GM18517 (cell line): ENCODE data around the gene OPRD1.

Experiments
- ATAC-seq: cut with Tn5 transposase; IDR thresholded peaks from one replicate; pipeline ENCODE4 v1.9.1; 2021; ENCODE audit warnings: mild to moderate bottlenecking, moderate library complexity; ENCODE audit not compliant: unreplicated experiment

The OPRD1 gene

DNA sequence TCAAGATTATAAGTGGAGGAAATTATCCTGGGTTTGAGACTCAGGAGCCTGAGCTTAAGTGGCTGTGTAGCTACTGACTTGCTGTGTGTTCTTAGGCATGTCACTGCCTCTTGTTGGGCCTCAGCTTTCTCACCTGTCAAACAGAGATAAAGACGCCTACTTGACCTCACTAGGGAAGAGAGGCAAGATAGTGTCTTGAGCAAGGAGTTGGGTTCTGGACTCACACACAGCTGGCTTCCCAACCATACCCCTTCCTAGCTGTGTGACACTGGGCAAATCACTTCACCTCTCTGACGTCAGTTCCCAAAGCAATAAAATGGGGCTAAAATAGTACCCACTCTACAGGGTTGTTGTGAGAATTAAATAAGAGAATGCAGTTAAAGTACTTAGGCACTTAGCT lies 90.8 kb downstream of the OPRD1 start:
- no peak for ATAC-seq

DNA sequence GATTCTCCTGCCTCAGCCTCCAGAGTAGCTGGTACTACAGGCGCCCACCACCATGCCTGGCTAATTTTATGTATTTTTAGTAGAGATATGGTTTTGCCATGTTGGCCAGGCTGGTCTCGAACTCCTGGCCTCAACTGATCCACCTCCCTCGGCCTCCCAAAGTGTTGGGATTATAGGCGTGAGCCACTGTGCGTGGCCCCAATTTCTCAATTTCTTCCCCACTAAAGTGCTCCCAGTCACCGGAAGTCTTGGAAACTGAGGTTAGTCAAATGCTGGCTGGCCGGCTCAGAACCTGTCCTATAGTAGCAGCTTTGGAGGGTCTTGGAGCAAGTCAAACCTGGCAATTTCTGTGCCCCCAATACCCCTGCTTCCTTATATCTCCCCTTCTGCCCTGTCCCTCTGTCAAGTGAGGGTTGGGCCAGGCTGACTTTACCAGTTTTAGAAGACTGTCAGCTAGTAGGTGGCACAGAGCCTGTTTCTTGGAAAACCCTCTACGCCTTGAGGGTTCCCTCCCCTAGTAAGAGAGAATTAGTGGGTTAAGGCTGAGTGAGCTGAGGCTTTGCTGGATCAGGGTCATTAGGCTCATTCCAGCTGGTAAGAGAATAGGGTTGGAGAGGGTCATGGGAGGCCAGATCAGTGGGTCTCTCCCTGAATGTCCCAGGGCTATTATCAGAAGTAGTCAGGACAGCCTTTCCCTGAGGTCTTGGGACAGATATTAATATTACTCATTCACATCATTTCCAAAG lies 94.1 kb downstream of the OPRD1 start:
- no peak for ATAC-seq

DNA sequence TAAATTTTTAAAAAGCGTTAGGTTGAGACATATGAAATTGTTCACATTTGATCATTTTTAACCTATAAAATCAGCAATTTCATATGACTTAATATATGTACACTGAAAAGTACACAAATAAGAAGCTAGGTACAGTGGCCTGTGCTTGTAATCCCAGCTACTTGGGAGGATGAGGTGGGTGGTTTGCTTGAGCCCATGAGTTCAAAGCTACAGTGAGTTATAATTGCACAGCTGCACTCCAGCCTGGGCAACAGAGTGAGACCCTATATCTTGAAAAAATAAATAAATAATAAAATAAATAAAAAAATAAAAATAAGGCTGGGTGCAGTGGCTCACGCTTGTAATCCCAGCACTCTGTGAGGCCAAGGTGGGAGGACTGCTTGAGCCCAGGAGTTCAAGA lies 97.2 kb downstream of the OPRD1 start:
- ATAC-seq, result no peak

DNA sequence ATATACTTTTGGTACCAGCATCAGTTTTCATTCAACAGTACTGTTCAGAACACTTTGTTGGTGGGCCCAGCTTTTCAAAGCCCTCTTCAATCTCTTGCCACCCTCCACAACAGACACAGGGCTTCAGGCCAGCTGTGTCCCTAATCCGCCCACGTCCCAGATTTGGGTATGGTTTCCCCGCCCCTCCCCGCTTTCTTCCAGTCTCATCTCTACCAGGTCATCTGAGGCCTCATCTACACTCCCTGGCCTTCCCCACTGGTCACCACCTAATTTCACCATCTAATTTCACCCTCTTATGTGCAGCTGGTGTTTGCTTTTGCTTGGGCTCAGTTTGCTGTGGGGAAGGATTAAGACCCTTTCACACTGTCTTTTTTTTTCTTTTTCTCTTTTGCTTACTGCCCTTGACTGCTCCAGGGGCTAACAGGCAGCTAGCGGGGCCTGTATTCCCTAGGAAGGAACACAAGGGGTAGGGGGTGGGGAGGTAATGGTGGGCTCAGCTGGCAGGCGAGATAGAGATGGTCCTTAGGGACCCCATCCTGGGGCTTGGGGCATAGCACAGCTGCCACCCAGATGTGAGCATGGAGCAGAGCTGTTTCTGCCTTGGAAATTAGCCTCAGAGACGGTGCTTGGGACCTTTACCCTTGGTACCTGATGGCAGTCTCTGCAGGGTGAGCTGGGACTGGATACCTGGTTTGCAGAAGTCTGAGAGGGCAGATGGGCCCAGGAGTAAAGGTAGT lies 98.6 kb downstream of the OPRD1 start:
- no peak for ATAC-seq

DNA sequence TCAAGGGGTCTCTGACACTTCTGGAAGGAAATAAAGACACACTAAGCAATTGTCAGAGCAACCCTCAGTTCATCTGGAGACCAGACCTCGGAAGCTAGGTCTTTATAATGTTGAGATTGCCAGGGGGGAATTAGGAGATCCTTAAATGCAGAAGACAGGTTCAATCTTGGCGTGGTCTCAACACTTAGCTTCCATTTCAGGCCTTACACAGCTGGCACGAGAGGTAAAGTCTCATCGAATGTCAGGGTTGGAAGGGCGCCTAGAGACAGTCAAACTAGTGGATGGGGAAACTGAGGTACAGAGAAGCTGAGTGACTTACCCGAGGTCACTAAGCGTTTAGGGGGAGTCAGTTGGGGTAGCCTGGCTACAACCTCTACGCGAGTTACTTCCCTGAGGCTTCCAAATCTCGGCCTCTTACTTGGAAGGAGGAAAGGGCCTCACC lies 101.8 kb downstream of the OPRD1 start:
- no peak for ATAC-seq

DNA sequence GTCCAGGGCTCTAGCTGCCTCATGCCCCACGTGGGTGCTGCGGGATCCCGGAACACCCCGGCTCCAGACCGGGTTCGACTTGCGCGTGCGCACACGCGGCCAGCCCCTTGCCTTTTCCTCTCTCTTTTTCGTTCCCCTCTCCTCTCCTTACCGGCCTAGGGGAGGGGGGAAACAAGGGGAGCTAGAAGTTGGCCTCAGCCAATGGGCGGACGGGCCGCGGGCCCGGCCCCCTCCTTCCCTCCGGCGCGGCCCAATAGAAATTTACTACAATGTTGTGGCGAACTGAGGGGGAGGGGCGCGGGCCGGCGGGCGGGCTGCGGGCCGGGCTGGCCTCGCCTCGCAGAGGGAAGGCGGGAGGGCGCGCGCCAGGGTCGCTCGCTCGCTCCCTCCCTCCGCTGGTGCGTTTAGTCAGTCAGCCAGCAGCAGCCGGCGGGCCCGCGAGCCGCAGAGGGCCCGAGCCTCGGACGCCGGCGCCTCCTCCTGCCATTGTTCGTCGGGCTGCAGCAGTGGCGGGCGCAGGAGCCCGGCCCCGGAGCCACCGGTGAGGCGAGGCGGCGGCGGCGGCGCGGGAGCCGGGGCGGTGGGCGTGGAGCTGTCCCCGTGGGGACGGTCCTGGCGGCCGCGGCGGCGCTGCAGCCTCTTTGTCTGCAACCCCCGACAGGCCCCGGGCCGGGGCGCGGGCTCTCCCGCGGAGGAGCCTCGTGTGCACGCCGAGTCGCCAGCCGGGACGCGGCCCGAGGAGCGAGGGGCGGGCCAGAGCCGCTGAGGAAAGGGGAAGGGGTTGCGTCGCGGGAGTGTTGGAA lies 102.5 kb downstream of the OPRD1 start, which contains the start of gene EPB41:
TSS of gene EPB41 (plus strand) at position 342 of the 803 bp plus-strand sequence. CDS start 72,869 bp downstream, outside the sequence.
- ATAC-seq, result peak; percentile 74

DNA sequence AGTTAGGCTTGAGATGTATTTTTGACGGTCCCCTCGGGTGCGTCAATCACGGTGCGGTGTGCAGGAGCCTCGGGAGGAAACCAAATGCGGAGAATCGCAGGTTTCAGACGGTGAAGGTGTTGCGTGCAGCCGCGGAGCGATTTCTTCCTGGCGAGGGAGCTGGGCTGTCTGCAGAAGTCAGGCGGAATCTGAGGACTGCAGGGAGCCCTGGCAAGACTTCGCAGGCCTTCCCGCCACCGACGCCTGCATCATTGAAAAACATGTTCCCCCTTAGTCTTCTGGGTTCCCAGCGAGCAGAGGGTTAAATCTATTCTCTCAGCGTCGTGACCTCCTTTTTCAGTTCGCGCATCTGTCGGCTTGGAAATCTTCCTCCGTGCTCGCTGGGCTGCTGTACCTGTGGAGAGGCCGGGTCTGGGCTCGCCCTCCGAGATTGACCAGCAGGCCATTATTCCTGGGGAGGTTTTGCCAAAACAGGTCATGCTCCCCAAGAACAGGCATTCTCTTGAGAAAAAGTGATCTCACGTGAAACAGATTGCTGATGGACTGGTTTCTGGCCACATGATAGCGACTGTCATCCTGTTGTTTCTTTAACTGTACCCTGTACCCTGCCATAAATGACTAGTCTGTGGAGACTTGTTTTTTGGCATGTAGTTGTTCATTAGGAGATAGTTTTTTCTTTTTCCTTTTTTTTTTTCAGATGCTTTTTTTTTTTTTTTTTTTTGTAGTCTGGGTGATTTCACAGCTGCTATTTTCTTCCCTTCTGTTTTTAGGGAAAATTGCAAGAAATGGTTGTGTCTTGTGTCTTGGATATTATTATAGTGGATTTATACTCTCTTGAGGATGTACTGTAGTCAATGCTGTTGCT lies 103.3 kb downstream of the OPRD1 start:
- no peak for ATAC-seq

DNA sequence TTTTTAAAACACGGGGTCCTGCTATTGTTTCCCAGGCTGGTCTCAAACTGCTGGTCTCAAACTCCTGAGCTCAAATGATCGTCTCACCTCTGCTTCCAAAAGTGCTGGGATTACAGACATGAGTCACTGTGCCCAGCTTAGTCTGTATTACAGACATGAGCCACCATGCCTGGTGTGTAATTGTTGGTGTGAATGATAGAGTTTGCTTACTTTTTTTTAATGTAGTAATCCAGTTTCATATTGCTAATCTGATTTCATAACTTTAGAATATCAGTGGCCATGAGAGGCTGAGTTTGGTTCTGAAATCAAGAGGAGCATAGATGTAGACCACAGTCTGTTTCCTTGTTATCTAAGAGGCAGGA lies 105.8 kb downstream of the OPRD1 start:
- ATAC-seq, result no peak
